HL-60 (cell line): ENCODE results near the gene NEK7.

ENCODE experiments used
- DNase-seq, 2 experiments: peaks; one replicate each; pipeline ENCODE4 v3.0.0-alpha.2; 2010 to 2020; ENCODE audit warnings: low read depth in 1 of 2, low spot score in 1 of 2
- H3K27ac ChIP-seq: fragments of 250-450 bp; sonication (Bioruptor Pico); replicated peaks from 2 replicates; pipeline ENCODE4 v1.5.1; 2020; ENCODE audit warnings: mild to moderate bottlenecking, moderate library complexity
- H3K27me3 ChIP-seq: fragments of 250-450 bp; sonication (Bioruptor Pico); 2 replicates; pipeline ENCODE4 v1.5.1; 2021; ENCODE audit warnings: mild to moderate bottlenecking, moderate library complexity; ENCODE audit not compliant: insufficient read depth, poor library complexity, severe bottlenecking
- H3K4me3 ChIP-seq: replicated peaks from 2 replicates; pipeline ENCODE4 v1.5.1; 2011; ENCODE audit warnings: mild to moderate bottlenecking, control low read depth, low read length; ENCODE audit not compliant: insufficient read depth
- CTCF ChIP-seq: IDR thresholded peaks from one replicate; pipeline ENCODE4 v1.5.1; 2011; ENCODE audit warnings: low read length, control low read depth, inconsistent platforms; ENCODE audit not compliant: insufficient read depth
- GABPA ChIP-seq: IDR thresholded peaks from 2 replicates; pipeline ENCODE4 v1.6.1; 2012; ENCODE audit warnings: low read depth
- POLR2AphosphoS5 ChIP-seq: IDR thresholded peaks from 2 replicates; pipeline ENCODE4 v1.6.1; 2012; ENCODE audit warnings: low read depth
- REST ChIP-seq: IDR thresholded peaks from 2 replicates; pipeline ENCODE4 v1.6.1; 2012; ENCODE audit warnings: low read depth; ENCODE audit not compliant: insufficient replicate concordance
- SPI1 ChIP-seq: IDR thresholded peaks from 2 replicates; pipeline ENCODE4 v1.6.1; 2012; ENCODE audit warnings: low read depth, mild to moderate bottlenecking, borderline replicate concordance

Gene NEK7

GRCh38 chr1:198291924-198292323, 135.1 kb downstream of the NEK7 start:
- no peak for DNase-seq
- Histone ChIP-seq H3K4me3 (no peak overlapping the region), H3K27me3 (no peaks in the 10 kb centered on the region), H3K27ac (no peak overlapping the region)
- TF ChIP-seq POLR2AphosphoS5: no peak
- TF ChIP-seq SPI1: no peak
- no peak for TF ChIP-seq REST
- no peak for TF ChIP-seq CTCF
- no peak for TF ChIP-seq GABPA

DNA sequence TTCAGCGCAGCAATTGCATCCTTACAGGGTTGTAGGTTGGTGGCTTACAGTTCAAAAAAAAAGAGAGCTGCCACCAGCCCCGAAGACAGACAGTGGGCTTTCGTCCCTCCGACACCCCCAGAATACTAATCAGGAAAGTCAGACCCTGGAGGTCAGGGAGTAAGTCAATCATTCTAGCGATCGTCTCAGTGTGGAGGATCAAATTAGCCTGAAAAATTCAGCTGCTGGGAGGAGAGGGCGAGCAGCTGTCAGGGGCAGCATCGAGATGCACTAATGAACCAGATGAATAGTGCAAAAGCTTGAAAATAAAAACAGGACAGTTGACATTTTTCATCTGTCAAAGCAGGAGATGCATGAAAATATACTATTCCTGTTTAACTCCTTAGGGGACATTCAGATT, 138.4 kb downstream of the NEK7 start:
- Histone ChIP-seq H3K27ac (no peak overlapping the region), H3K27me3 (no peaks in the 10 kb centered on the region), H3K4me3 (no peak overlapping the region)
- TF ChIP-seq SPI1 (no peak), GABPA (no peak), POLR2AphosphoS5 (no peak), CTCF (no peak), REST (no peak)
- no peak for DNase-seq

GRCh38 chr1:198295971-198296370, 139.2 kb downstream of the NEK7 start:
- Histone ChIP-seq H3K27ac (no peak overlapping the region), H3K4me3 (no peak overlapping the region), H3K27me3 (no peaks in the 10 kb centered on the region)
- DNase-seq: no peak
- TF ChIP-seq REST (no peak), SPI1 (no peak), CTCF (no peak), GABPA (no peak)
